HG02970 (cell line): ENCODE measurements around the gene SFXN5.
A peak's percentile ranks its signal among the peaks of the same experiment; 100 is the strongest.
"Not testable (repeated sequence)": the region's sequence is repeated elsewhere in the genome, so short reads cannot be mapped to it uniquely, and the experiment has no call there.

Experiments
- ATAC-seq: cut with Tn5 transposase; IDR thresholded peaks from one replicate; pipeline ENCODE4 v1.9.1; 2021; ENCODE audit warnings: mild to moderate bottlenecking, moderate library complexity, moderate number of reproducible peaks; ENCODE audit not compliant: unreplicated experiment, low FRiP score

Gene SFXN5

GRCh38 chr2:73071360-73072128 lies at the start of gene SFXN5:
TSS of gene SFXN5 (minus strand) at chr2:73071712. CDS start at chr2:73071705, 7 bp downstream.
- ATAC-seq = peak; percentile 91

GRCh38 chr2:73119611-73120239 lies 48.2 kb upstream of the SFXN5 start:
- not testable (repeated sequence) for ATAC-seq

- no peak for ATAC-seq
Measured at GRCh38 chr2:73117441-73117840, 45.9 kb upstream of the SFXN5 start.

- no peak for ATAC-seq
Measured at GRCh38 chr2:73116182-73116960, 44.9 kb upstream of the SFXN5 start.

GRCh38 chr2:73114273-73114867 lies 42.9 kb upstream of the SFXN5 start:
- ATAC-seq = no peak

- ATAC-seq = peak; percentile 64
Measured at GRCh38 chr2:73112913-73113854, 41.7 kb upstream of the SFXN5 start, which contains the start of gene RAB11FIP5. TSS of gene RAB11FIP5 (minus strand) at chr2:73112948. CDS start at chr2:73112777, 171 bp downstream.

- ATAC-seq = peak; percentile 6
Measured at GRCh38 chr2:73112026-73112912, 40.8 kb upstream of the SFXN5 start.

- ATAC-seq = no peak
Measured at GRCh38 chr2:73111073-73112025, 39.8 kb upstream of the SFXN5 start.

- no peak for ATAC-seq
Measured at GRCh38 chr2:73110168-73111072, 38.9 kb upstream of the SFXN5 start.

GRCh38 chr2:73109431-73110167 lies 38.1 kb upstream of the SFXN5 start:
- ATAC-seq = no peak

- no peak for ATAC-seq
Measured at GRCh38 chr2:73107211-73107926, 35.9 kb upstream of the SFXN5 start.

DNA sequence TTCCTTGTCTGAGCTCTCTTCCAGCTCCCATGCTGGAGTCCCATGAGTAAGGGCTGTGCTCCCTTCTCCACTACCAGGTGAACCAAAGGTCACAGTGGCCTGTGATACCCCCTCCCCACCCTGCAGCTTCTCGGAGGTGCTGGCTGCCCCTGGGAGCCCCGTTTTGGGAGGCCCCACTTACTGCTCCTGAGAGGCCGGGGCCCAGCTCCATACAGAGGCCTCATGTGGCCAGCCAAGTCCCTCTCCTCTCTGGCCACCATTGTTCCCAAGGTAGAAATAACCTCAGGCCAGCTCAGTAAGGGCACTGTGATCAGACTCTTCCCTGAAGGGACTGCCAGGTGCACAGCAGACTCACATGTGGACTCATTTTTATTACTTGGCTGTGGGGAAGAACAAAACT lies 35.3 kb upstream of the SFXN5 start:
- no peak for ATAC-seq

GRCh38 chr2:73105511-73105971 lies 34.0 kb upstream of the SFXN5 start:
- ATAC-seq = no peak

DNA sequence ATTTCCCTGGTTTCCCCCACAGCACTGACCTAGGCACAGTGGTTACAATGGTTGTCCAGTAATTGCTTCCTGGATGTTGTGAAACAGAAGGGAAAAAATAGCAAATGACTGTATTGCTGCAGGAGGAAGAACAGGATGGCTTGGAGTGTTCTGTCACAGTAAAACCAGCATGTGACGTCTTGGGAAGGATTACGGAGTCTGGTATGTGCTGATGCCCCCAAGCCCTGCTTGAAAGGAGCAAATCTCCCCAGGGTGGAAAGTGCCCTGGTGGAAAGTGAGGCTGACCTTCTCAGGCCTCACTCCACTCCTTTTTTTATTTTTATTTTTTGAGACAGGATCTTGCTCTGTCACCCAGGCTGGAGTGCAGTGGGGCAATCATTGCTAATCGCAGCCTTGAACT lies 33.4 kb upstream of the SFXN5 start:
- ATAC-seq = no peak

- ATAC-seq = no peak
Measured at GRCh38 chr2:73103018-73103542, 31.6 kb upstream of the SFXN5 start.
